GM21723 (cell line): ENCODE data around the gene RNF166.
A peak's percentile ranks its signal among the peaks of the same experiment; 100 is the strongest.

Source experiments
- ATAC-seq: cut with Tn5 transposase; IDR thresholded peaks from one replicate; pipeline ENCODE4 v1.9.1; 2021; ENCODE audit warnings: mild to moderate bottlenecking, moderate library complexity; ENCODE audit not compliant: unreplicated experiment

Gene RNF166

GRCh38 chr16:88711750-88712340 is 5.6 kb upstream of the RNF166 start:
- no peak for ATAC-seq

- ATAC-seq: no peak
These were observed 4.3 kb upstream of the RNF166 start for GRCh38 chr16:88710556-88710955.

GRCh38 chr16:88706965-88707826 is 988 bp upstream of the RNF166 start:
- no peak for ATAC-seq

GRCh38 chr16:88705801-88706228 is 393 bp downstream of the RNF166 start:
- ATAC-seq: peak; percentile 22

- ATAC-seq: no peak
These were observed 1.0 kb downstream of the RNF166 start for GRCh38 chr16:88705076-88705684.

GRCh38 chr16:88703486-88704309 is 2.5 kb downstream of the RNF166 start:
- ATAC-seq: no peak

GRCh38 chr16:88702371-88703210 is 3.6 kb downstream of the RNF166 start:
- no peak for ATAC-seq

GRCh38 chr16:88701581-88702370 is 4.4 kb downstream of the RNF166 start:
- no peak for ATAC-seq

GRCh38 chr16:88700636-88701482 is 5.3 kb downstream of the RNF166 start:
- peak; percentile 69 for ATAC-seq

GRCh38 chr16:88700322-88700635 is 5.9 kb downstream of the RNF166 start:
- ATAC-seq: no peak

- ATAC-seq: no peak
These were observed 7.0 kb downstream of the RNF166 start for GRCh38 chr16:88699180-88699579.

GRCh38 chr16:88698646-88699045 is 7.6 kb downstream of the RNF166 start:
- no peak for ATAC-seq

GRCh38 chr16:88697831-88698615 is 8.2 kb downstream of the RNF166 start:
- ATAC-seq: no peak

- ATAC-seq: no peak
These were observed 8.9 kb downstream of the RNF166 start for GRCh38 chr16:88697116-88697830.

- ATAC-seq: no peak
These were observed 9.8 kb downstream of the RNF166 start for GRCh38 chr16:88696441-88696840.

GRCh38 chr16:88695753-88696152 is 10.5 kb downstream of the RNF166 start:
- ATAC-seq: no peak

- no peak for ATAC-seq
These were observed 11.0 kb downstream of the RNF166 start for GRCh38 chr16:88695218-88695617.
